DND-41 (cell line): ENCODE measurements around the gene BNC2.

Experiments used
- CTCF ChIP-seq: IDR thresholded peaks from 2 replicates; pipeline ENCODE4 v1.5.1; 2012; ENCODE audit warnings: borderline replicate concordance, low read length, moderate library complexity, mild to moderate bottlenecking; ENCODE audit not compliant: poor library complexity, severe bottlenecking; ENCODE audit errors: extremely low read depth
- EZH2 ChIP-seq: IDR thresholded peaks from 3 replicates; pipeline ENCODE4 v1.6.1; 2012; ENCODE audit warnings: borderline replicate concordance, low read depth, mild to moderate bottlenecking, moderate library complexity, low read length, inconsistent platforms; ENCODE audit not compliant: severe bottlenecking

- TF ChIP-seq CTCF = no peak
- TF ChIP-seq EZH2 = no peak
Observed at GRCh38 chr9:16417161-16417560, 453.3 kb downstream of the BNC2 start.
